ENCODE measurements around the gene PALMD.

PALMD gene

GRCh38 chr1:99659755-99660210, 13.9 kb downstream of the PALMD start:
- TF ChIP-seq GATA1 (IDR thresholded peaks at IDR 0.05; ENCODE audit: low read depth, low read length) (no peak), POLR2A (IDR thresholded peaks at IDR 0.05; ENCODE audit: low read length) (no peak)
- no peak for DNase-seq

GRCh38 chr1:99660496-99660895, 14.6 kb downstream of the PALMD start:
- no peak for TF ChIP-seq POLR2A (IDR thresholded peaks at IDR 0.05; ENCODE audit: low read length)
- no peak for TF ChIP-seq GATA1 (IDR thresholded peaks at IDR 0.05; ENCODE audit: low read depth, low read length)
- no peak for DNase-seq

GRCh38 chr1:99661780-99662179, 15.9 kb downstream of the PALMD start:
- no peak for DNase-seq
- no peak for TF ChIP-seq GATA1 (IDR thresholded peaks at IDR 0.05; ENCODE audit: low read depth, low read length)
- TF ChIP-seq POLR2A (IDR thresholded peaks at IDR 0.05; ENCODE audit: low read length): no peak

- no peak for DNase-seq
- TF ChIP-seq GATA1 (IDR thresholded peaks at IDR 0.05; ENCODE audit: low read depth, low read length): no peak
- no peak for TF ChIP-seq POLR2A (IDR thresholded peaks at IDR 0.05; ENCODE audit: low read length)
These were observed 16.7 kb downstream of the PALMD start for GRCh38 chr1:99662539-99663080.

- no peak for TF ChIP-seq GATA1 (IDR thresholded peaks at IDR 0.05; ENCODE audit: low read depth, low read length)
- no peak for TF ChIP-seq POLR2A (IDR thresholded peaks at IDR 0.05; ENCODE audit: low read length)
- DNase-seq: no peak
These were observed 17.6 kb downstream of the PALMD start for GRCh38 chr1:99663501-99663900.

GRCh38 chr1:99665212-99665611, 19.3 kb downstream of the PALMD start:
- DNase-seq: no peak
- TF ChIP-seq GATA1 (IDR thresholded peaks at IDR 0.05; ENCODE audit: low read depth, low read length): no peak
- TF ChIP-seq POLR2A (IDR thresholded peaks at IDR 0.05; ENCODE audit: low read length): no peak

GRCh38 chr1:99669376-99669775, 23.5 kb downstream of the PALMD start:
- TF ChIP-seq POLR2A (IDR thresholded peaks at IDR 0.05; ENCODE audit: low read length) (no peak), GATA1 (IDR thresholded peaks at IDR 0.05; ENCODE audit: low read depth, low read length) (no peak)
- no peak for DNase-seq

GRCh38 chr1:99669821-99670220, 23.9 kb downstream of the PALMD start:
- DNase-seq: no peak
- TF ChIP-seq POLR2A (IDR thresholded peaks at IDR 0.05; ENCODE audit: low read length) (no peak), GATA1 (IDR thresholded peaks at IDR 0.05; ENCODE audit: low read depth, low read length) (no peak)

GRCh38 chr1:99670583-99670982, 24.7 kb downstream of the PALMD start:
- TF ChIP-seq GATA1 (IDR thresholded peaks at IDR 0.05; ENCODE audit: low read depth, low read length) (no peak), POLR2A (IDR thresholded peaks at IDR 0.05; ENCODE audit: low read length) (no peak)
- DNase-seq: no peak

- TF ChIP-seq GATA1 (IDR thresholded peaks at IDR 0.05; ENCODE audit: low read depth, low read length) (no peak), POLR2A (IDR thresholded peaks at IDR 0.05; ENCODE audit: low read length) (no peak)
- DNase-seq: no peak
These were observed 26.1 kb downstream of the PALMD start for GRCh38 chr1:99672038-99672437.

GRCh38 chr1:99672530-99673213, 26.8 kb downstream of the PALMD start:
- TF ChIP-seq GATA1 (IDR thresholded peaks at IDR 0.05; ENCODE audit: low read depth, low read length): no peak
- TF ChIP-seq POLR2A (IDR thresholded peaks at IDR 0.05; ENCODE audit: low read length): no peak
- no peak for DNase-seq

- TF ChIP-seq POLR2A (IDR thresholded peaks at IDR 0.05; ENCODE audit: low read length) (no peak), GATA1 (IDR thresholded peaks at IDR 0.05; ENCODE audit: low read depth, low read length) (no peak)
- no peak for DNase-seq
These were observed 27.4 kb downstream of the PALMD start for GRCh38 chr1:99673315-99673714.

GRCh38 chr1:99674115-99675064, 28.5 kb downstream of the PALMD start:
- TF ChIP-seq POLR2A (IDR thresholded peaks at IDR 0.05; ENCODE audit: low read length): no peak
- TF ChIP-seq GATA1 (IDR thresholded peaks at IDR 0.05; ENCODE audit: low read depth, low read length): no peak
- no peak for DNase-seq

- TF ChIP-seq POLR2A (IDR thresholded peaks at IDR 0.05; ENCODE audit: low read length) (no peak), GATA1 (IDR thresholded peaks at IDR 0.05; ENCODE audit: low read depth, low read length) (no peak)
- no peak for DNase-seq
These were observed 29.4 kb downstream of the PALMD start for GRCh38 chr1:99675292-99675691.

All from erythroblast (primary cell).